ENCODE measurements around the gene ZCCHC24. TPM values are rescaled to one million over a fixed set of nuclear protein-coding genes. Genes with fewer than 3 reads are reported as not detected.

Gene ZCCHC24
- total RNA-seq, 3 donors from 2014 or later (not counting 1 experiment from before 2014, with no cell fraction given) = 2.8 to 4.0 (median 3.6) TPM

- WGBS (ENCODE audit: insufficient coverage) = 87% methylated on average over 6 of the region's 6 CpGs
- no peak overlapping the region for H3K4me3 ChIP-seq (ENCODE audit: low read length)
- Mint-ChIP-seq H3K27ac (no peak overlapping the region), H3K4me1 (no peaks in the 10 kb centered on the region), H3K36me3 (no peaks in the 10 kb centered on the region), H3K9me3 (no peaks in the 10 kb centered on the region), H3K4me3 (no peak overlapping the region), H3K27me3 (ENCODE audit: low read depth in 2 of 2) (peaks cover 0 to 6% of the 10 kb centered on the region in 2 donors)
- no peak for ATAC-seq
- no peak overlapping the region for H3K27ac ChIP-seq (ENCODE audit: low read length)
- no peaks in the 10 kb centered on the region for H3K36me3 ChIP-seq (ENCODE audit: control insufficient read depth, insufficient read depth, low read length)
- TF ChIP-seq, protein P1, sequence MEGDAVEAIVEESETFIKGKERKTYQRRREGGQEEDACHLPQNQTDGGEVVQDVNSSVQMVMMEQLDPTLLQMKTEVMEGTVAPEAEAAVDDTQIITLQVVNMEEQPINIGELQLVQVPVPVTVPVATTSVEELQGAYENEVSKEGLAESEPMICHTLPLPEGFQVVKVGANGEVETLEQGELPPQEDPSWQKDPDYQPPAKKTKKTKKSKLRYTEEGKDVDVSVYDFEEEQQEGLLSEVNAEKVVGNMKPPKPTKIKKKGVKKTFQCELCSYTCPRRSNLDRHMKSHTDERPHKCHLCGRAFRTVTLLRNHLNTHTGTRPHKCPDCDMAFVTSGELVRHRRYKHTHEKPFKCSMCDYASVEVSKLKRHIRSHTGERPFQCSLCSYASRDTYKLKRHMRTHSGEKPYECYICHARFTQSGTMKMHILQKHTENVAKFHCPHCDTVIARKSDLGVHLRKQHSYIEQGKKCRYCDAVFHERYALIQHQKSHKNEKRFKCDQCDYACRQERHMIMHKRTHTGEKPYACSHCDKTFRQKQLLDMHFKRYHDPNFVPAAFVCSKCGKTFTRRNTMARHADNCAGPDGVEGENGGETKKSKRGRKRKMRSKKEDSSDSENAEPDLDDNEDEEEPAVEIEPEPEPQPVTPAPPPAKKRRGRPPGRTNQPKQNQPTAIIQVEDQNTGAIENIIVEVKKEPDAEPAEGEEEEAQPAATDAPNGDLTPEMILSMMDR (IDR thresholded peaks at IDR 0.05) = no peak
- H3K27me3 ChIP-seq (ENCODE audit: control insufficient read depth, insufficient read depth, low read length) = no peaks in the 10 kb centered on the region
- no peaks in the 10 kb centered on the region for H3K9me3 ChIP-seq (ENCODE audit: control insufficient read depth, insufficient read depth, low read length)
- no peak for DNase-seq
- intact Hi-C loops (cut with micrococcal nuclease) = no loop called here
- H3K4me1 ChIP-seq (ENCODE audit: control insufficient read depth, insufficient read depth, low read length) = no peaks in the 10 kb centered on the region
Measured at GRCh38 chr10:79468841-79469585, 23.6 kb upstream of the ZCCHC24 start.

DNA sequence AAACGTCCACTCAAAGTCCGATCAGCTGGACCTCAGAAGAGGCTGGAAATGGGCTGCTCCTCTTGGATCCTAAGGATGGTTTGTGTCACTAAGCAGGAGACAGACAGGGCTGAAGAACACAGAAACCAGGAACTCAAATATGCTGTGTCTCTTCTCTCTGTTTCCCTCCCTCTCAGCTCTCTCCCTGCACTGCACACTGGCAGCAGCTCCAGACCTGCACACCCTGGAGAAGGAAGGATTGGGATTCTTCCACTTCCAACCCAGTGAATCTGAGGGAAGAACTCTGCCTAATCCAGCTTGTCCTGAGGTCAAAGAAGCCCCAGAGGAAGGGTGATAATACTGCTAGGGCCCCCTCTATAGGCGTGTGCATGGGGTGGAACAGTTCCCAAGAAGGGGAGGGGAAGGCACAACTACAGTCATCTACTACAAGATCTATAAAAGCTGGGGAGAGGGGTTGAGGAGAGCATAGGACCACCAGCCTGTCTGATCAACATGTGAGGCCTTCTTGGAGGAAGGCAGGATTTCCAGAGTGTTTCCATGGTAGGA, 22.7 kb upstream of the ZCCHC24 start:
- H3K27ac Mint-ChIP-seq = no peak overlapping the region
- 71% methylated on average over 3 of the region's 3 CpGs for WGBS (ENCODE audit: insufficient coverage)
- H3K27me3 ChIP-seq (ENCODE audit: control insufficient read depth, insufficient read depth, low read length) = no peaks in the 10 kb centered on the region
- H3K36me3 ChIP-seq (ENCODE audit: control insufficient read depth, insufficient read depth, low read length) = no peaks in the 10 kb centered on the region
- no peak overlapping the region for H3K4me3 ChIP-seq (ENCODE audit: low read length)
- no peak overlapping the region for H3K27ac ChIP-seq (ENCODE audit: low read length)
- H3K36me3 Mint-ChIP-seq = no peaks in the 10 kb centered on the region
- no peaks in the 10 kb centered on the region for H3K4me1 Mint-ChIP-seq
- TF ChIP-seq, protein P1 (IDR thresholded peaks at IDR 0.05) = no peak
- no peak for DNase-seq
- no peaks in the 10 kb centered on the region for H3K9me3 ChIP-seq (ENCODE audit: control insufficient read depth, insufficient read depth, low read length)
- no peak for ATAC-seq
- H3K9me3 Mint-ChIP-seq = no peaks in the 10 kb centered on the region
- intact Hi-C loops (cut with micrococcal nuclease) = no loop called here
- peaks cover 0 to 3% of the 10 kb centered on the region in 2 donors for H3K27me3 Mint-ChIP-seq (ENCODE audit: low read depth in 2 of 2)
- no peaks in the 10 kb centered on the region for H3K4me1 ChIP-seq (ENCODE audit: control insufficient read depth, insufficient read depth, low read length)
- H3K4me3 Mint-ChIP-seq = no peak overlapping the region

DNA sequence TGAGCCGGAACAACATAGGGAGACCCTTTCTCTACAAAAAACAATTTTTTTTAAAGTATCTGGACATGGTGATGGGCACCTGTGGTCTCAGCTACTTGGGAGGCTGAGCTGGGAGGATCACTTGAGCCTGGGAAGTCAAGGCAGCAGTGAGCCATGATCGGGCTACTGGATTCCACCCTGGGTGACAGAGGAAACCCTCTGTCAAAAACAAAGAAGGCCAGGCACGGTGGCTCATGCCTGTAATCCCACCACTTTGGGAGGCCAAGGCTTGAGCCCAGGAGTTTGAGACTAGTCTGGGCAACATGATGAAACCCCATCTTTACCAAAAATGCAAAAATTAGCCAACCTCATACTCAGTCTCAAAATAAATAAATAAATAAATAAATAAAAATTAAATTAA, 19.9 kb upstream of the ZCCHC24 start:
- Histone ChIP-seq H3K27ac (ENCODE audit: low read length) (no peak overlapping the region), H3K9me3 (ENCODE audit: control insufficient read depth, insufficient read depth, low read length) (no peaks in the 10 kb centered on the region), H3K4me3 (ENCODE audit: low read length) (no peak overlapping the region), H3K4me1 (ENCODE audit: control insufficient read depth, insufficient read depth, low read length) (no peaks in the 10 kb centered on the region), H3K36me3 (ENCODE audit: control insufficient read depth, insufficient read depth, low read length) (no peaks in the 10 kb centered on the region), H3K27me3 (ENCODE audit: control insufficient read depth, insufficient read depth, low read length) (no peaks in the 10 kb centered on the region)
- Mint-ChIP-seq H3K9me3 (no peaks in the 10 kb centered on the region), H3K27ac (no peak overlapping the region), H3K4me1 (no peaks in the 10 kb centered on the region), H3K36me3 (no peaks in the 10 kb centered on the region), H3K4me3 (no peak overlapping the region), H3K27me3 (ENCODE audit: low read depth in 2 of 2) (no peaks in the 10 kb centered on the region)
- ATAC-seq (no peak), DNase-seq (no peak)
- TF ChIP-seq, protein P1 (IDR thresholded peaks at IDR 0.05) = no peak
- intact Hi-C loops (cut with micrococcal nuclease) = no loop called here
- 95% methylated on average over 3 of the region's 3 CpGs for WGBS (ENCODE audit: insufficient coverage)

Data from natural killer cell (primary cell).